ENCODE measurements around the gene IL1RAP.
"Not testable (repeated sequence)": the region's sequence is repeated elsewhere in the genome, so short reads cannot be mapped to it uniquely, and the experiment has no call there.

Gene IL1RAP

DNA sequence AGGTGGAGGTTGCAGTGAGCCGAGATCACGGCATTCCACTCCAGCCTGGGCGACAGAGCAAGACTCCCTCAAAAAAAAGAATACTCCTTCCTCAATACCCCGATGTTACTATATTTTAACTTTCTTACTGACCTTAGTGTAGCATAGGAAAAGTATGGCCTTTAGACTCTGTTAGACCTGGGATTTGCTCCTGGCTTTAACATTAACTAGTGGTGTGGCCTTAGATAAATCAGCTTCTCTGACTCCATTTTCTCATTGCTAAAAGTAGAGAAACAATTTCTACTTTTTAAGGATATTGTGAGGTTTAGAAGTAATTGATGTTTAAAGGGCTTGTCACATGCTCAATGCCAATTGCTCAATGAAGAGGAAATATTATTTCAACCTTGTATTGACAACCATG, 7.6 kb upstream of the IL1RAP start:
- DNase-seq (ENCODE audit: low spot score), result no peak

DNA sequence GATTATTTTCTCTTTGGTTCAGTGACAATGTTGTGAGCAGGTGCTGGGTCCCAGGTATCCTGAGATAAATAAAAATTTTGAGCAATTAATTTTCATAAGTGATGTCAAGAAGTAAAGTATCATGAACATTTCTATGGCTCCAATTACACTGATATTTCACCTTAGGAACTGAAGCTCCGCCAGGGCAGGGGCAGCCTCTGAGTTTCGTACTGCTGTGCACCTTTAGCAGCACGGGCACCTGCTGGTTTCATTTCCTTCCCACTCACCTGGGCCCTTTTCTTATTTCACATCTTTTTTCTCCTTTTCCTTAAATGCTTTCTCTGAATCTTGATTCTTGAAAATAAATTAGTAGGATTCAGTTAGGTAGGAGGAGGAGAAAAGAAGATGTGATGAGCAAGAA, 1.2 kb upstream of the IL1RAP start:
- no peak for DNase-seq (ENCODE audit: low spot score)

DNA sequence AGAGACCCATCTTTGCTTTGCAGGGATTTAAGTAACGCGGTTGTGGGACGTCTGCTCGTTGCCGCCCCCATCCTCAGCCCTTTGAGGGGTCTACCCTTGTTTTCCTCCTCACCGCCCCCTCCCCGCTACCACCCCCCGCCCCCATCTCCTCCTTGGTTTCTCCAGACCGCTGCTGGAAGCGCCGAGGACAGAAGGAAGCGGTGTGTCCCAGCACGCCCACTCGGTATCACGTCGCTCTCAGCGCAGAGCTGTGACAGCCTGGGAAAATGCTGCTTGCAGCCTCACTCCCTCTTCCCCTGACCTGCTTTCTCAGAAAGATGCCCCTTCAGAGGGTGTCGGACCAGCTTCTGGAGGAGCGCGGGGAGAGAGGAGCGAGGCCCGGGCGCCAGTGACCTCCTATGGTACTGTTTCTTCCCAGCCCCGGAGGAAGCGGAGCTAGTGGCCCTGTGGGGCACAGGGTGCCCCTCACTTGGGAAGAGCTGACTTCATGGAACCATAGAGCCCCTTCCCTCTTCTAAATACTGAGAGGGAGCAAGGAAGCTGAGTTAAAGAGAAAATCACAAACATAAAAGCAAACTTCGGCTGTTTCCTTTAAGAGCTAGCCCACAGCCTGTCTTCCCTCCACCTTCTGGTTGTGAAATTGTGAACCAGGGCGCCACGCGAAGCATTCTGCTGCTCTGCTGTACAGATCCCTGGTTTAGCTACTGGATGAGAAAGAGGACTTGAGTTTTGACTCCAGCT, 698 bp downstream of the IL1RAP start:
- peak; percentile 17 for DNase-seq (ENCODE audit: low spot score)

DNA sequence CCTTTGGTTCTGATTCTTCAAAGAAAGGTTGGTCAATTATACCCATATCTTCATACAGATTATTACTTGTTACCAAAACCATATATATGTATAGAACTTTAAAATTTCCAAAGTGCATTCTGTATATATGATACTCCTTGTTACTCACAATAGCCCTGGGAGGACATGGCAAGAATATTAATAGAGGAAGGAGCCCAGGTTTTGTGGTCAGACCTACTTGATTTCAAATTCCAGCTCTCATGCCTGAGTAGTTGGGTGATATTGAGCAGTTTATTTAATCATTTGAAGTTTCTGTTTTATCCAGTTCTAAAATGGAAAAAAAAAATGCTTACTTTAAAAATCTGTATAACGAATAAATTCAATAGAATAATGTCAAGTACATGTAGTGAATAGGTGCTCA, 2.5 kb downstream of the IL1RAP start:
- DNase-seq (ENCODE audit: low spot score), result no peak

DNA sequence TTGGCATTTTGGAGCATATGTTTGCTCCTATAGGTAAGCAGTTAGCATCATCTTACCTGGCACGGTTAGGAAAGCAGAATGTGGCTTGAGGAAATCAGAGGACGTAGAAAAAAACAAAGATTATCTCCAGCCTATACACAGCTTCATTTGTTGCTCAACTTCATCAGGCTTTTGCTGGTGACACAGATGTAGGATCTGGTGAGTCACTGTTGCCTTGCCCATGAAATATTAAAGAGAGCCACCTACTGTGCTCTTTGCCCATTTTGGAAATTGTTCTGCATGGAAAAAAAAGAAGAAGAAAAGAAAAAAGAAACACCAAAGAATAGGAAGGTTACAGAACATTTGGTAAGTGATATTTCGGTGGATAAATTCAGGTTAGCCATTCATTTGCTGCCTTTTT, 3.8 kb downstream of the IL1RAP start:
- DNase-seq (ENCODE audit: low spot score), result no peak

DNA sequence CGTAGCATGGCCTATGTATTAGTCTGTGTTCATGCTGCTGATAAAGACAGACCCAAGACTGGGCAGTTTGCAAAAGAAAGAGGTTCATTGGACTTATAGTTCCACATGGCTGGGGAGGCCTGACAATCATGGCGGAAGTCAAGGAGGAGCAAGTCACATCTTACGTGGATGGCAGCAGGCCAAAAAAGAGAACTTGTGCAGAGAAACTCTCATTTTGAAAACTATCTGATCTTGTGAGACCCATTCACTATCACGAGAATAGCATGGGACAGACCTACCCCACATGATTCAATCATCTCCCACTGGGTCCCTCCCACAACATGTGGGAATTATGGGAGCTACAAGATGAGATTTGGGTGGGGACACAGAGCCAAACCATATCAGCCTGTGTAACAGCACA, 4.6 kb downstream of the IL1RAP start:
- DNase-seq (ENCODE audit: low spot score), result not testable (repeated sequence)

DNA sequence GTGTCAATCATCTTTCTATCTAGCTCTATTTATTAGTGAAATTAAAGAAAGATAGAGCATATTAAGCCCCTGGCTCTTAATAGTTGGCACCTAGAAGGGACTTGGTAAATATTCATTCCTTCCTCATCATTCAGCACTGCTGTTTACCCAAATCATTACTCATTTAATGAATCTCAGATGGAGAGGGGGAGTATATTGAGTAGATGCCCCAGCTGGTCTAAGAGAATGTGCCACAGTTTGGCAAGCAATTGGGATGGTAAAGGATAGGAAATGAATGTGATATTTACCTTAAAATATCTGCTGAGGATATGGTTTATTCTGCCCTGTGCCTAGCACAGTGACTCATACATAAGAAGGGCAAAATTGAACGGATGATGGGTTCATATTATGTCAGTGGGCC, 6.0 kb downstream of the IL1RAP start:
- no peak for DNase-seq (ENCODE audit: low spot score)

GRCh38 chr3:190521998-190522397, 8.1 kb downstream of the IL1RAP start:
- no peak for DNase-seq (ENCODE audit: low spot score)

- DNase-seq (ENCODE audit: low spot score), result no peak
These were observed 8.8 kb downstream of the IL1RAP start for GRCh38 chr3:190522621-190523222.

DNA sequence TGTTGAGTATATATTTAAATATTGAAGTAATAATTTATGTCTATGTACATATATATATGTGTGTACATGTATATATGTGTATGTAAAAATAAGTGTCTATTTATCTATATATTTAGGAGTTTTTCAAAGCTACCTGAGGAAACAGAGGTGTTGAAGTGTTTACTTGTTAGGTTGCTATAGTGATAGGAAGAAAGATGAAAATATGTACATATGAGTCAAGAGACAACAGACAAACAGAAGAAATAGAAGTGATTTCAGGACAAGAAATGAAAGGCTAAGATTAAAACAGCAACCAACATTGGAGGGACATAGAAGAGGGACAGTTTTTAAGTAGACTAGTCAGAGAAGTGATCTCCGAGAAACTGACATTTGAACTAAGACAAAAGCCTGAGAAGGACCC, 11.1 kb downstream of the IL1RAP start:
- DNase-seq (ENCODE audit: low spot score), result no peak

- DNase-seq (ENCODE audit: low spot score), result no peak
These were observed 11.7 kb downstream of the IL1RAP start for GRCh38 chr3:190525634-190526033.

DNA sequence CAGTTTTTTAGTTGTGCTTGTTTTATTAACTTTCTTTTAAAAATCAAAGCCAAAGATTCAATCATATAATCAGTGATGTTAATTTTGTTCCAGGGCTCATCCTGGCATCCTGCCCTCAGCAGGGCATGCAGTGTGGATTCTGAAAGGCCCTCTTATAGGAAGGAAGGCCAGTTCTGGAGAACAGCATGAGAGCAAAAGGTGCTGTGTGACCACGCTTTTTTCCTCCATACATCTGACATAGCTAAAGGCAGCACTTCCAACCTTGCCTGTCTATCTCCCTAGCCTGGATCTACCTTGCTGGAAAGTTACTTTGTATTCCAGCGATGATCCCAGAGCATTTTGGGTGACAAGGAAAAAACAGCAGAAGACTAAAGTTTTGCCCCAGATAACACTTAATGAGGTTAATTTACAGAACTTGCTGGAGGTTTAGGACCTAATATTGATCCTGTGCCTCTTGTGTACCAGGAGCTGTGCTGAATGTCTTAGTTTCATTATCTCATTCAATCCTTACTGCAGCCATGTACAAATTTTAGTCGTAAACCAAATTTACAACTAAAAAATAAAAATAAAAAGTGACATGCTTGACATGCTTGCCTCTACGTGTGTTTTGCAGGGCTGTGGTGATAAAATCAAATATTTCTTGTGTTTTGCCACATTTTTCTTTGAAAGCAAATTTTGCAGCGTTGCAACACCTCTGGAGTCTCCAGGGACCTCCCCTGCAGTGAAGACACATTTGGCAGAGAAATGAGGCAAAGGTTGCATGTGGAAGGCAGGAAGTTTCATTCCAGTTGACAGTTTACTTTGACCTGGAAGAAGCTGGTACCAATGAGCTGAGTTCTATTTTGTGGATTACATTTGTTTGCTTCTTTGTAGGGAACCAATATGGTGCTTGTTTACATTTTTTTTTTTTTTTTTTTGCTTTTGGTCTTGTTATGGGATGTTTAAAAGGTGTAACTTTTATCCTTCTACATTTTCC, 13.2 kb downstream of the IL1RAP start:
- DNase-seq (ENCODE audit: low spot score), result no peak

- DNase-seq (ENCODE audit: low spot score), result no peak
These were observed 14.8 kb downstream of the IL1RAP start for GRCh38 chr3:190528706-190529105.

DNA sequence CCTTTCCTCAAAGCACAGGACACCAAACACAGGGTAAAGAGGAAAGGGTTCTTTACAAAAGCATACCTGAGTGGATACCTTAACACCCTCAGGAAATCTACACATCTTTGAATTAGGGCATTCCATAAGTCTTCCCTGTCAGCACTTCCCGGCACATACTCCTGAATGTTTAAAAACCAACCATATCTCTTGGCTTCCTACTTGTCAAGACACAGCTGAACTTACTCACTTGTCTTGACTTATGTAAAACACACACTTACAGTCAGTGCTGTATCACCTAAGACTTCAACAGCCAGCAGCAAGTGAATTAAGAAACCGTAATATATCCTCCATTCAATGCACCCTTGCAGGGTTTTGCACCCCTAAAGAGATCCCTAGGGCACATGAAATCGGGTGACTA, 17.5 kb downstream of the IL1RAP start:
- DNase-seq (ENCODE audit: low spot score), result no peak

DNA sequence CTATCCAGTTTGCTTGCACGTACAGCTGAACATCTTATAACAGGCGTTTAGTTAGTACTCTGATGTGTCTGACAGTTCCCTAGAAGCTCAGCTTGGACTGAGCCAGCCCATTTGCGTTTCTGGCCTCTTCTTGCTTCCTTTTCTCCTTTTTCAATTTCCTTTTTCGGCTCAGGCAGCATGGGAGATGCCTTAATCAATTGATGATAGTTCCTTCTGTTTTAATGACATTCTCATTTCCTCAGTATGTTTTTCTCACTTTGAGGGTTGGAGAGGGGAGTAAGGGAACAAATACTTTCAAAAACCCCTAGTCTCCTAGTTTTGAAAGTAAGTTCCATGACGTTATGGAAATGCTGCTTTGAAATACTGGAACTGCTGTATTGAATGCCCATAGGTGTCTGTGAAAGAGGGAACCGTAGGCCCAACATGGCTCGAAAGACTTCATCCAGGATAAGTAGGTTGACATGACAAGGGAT, 18.9 kb downstream of the IL1RAP start:
- no peak for DNase-seq (ENCODE audit: low spot score)

- DNase-seq (ENCODE audit: low spot score), result no peak
These were observed 19.8 kb downstream of the IL1RAP start for GRCh38 chr3:190533511-190534281.

DNA sequence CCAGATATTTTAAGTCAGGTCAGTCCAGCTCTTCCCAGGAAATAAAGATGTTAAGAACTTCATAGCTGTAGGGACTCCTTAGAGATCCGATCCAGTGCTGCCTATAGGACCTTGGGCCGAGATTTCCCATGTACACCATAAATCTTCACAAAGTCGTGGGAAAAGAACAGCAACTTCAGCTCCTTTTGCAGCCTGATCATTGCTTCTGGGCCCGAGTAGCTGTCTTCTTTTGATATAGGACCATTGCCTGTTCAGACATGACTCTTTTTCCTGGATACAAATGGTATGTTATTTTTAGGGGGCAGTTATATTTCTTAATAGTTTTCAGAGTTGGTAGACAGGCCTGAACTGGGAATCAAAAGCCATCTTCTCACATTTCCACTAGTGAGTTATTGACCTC, 20.5 kb downstream of the IL1RAP start:
- DNase-seq (ENCODE audit: low spot score), result no peak

- DNase-seq (ENCODE audit: low spot score), result no peak
These were observed 21.1 kb downstream of the IL1RAP start for GRCh38 chr3:190534986-190535385.

- no peak for DNase-seq (ENCODE audit: low spot score)
These were observed 23.3 kb downstream of the IL1RAP start for GRCh38 chr3:190537146-190537545.

GRCh38 chr3:190538288-190538687, 24.4 kb downstream of the IL1RAP start:
- DNase-seq (ENCODE audit: low spot score), result no peak

GRCh38 chr3:190539526-190539925, 25.6 kb downstream of the IL1RAP start:
- no peak for DNase-seq (ENCODE audit: low spot score)

GRCh38 chr3:190541008-190541407, 27.1 kb downstream of the IL1RAP start:
- DNase-seq (ENCODE audit: low spot score), result no peak
